ENCODE data around the gene MRS2.

DNA sequence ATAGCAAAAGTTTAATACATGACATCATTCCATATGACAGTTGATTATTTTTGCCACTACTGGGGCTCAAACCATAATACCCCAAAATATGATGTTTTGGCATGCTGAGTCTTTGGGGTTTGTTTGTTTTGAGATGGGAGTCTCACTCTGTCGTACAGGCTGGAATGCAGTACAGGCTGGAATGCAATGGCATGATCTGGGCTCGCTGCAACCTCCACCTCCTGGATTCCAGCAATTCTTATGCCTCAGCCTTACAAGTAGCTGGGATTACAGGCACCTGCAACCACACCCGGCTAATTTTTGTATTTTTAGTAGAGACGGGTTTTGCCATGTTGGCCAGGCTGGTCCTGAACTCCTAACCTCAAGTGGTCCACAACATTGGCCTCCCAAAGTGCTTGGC is 1.3 kb upstream of the MRS2 start:
- TF ChIP-seq ZNF780A (CRISPR knock-in tag; IDR thresholded peaks at IDR 0.05) (no peak), CBX3 (IDR thresholded peaks at IDR 0.05; ENCODE audit: borderline replicate concordance in 1 of 2, low read length in 2 of 2) (no peak), PYGO2 (tag; IDR thresholded peaks at IDR 0.05) (no peak), GABPA (tag; conservative IDR thresholded peaks at IDR 0.05; ENCODE audit: low read depth) (no peak), HDAC2 (IDR thresholded peaks at IDR 0.05) (no peak), EZH2 (IDR thresholded peaks at IDR 0.05; ENCODE audit: borderline replicate concordance, low read depth, low read length) (no peak), TARDBP (IDR thresholded peaks at IDR 0.05) (no peak), BDP1 (IDR thresholded peaks at IDR 0.05; ENCODE audit: insufficient read depth, insufficient read length) (no peak), POLR2A (conservative IDR thresholded peaks at IDR 0.05) (no peak), TRIM28 (IDR thresholded peaks at IDR 0.05) (no peak), ZNF143 (CRISPR knock-in tag; IDR thresholded peaks at IDR 0.05) (no peak)
- TF ChIP-seq, protein P1, sequence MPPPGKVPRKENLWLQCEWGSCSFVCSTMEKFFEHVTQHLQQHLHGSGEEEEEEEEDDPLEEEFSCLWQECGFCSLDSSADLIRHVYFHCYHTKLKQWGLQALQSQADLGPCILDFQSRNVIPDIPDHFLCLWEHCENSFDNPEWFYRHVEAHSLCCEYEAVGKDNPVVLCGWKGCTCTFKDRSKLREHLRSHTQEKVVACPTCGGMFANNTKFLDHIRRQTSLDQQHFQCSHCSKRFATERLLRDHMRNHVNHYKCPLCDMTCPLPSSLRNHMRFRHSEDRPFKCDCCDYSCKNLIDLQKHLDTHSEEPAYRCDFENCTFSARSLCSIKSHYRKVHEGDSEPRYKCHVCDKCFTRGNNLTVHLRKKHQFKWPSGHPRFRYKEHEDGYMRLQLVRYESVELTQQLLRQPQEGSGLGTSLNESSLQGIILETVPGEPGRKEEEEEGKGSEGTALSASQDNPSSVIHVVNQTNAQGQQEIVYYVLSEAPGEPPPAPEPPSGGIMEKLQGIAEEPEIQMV (tag; conservative IDR thresholded peaks at IDR 0.05; ENCODE audit: low read depth): no peak

Data from K562 (cell line).